ENCODE data around the gene GPR84. TPM values are rescaled to one million over a fixed set of nuclear protein-coding genes. Genes with fewer than 3 reads are reported as not detected.

Gene GPR84
- total RNA-seq, 1 donor from 2014 or later = not detected

- Mint-ChIP-seq H3K27me3 (no peaks in the 10 kb centered on the region), H3K4me3 (peak overlapping the region; percentile 51), H3K4me1 (ENCODE audit: unreplicated experiment) (peaks cover 56% of the 10 kb centered on the region), H3K27ac (peak overlapping the region; percentile 94), H3K36me3 (peaks cover 4% of the 10 kb centered on the region), H3K9me3 (no peaks in the 10 kb centered on the region)
- no peak for DNase-seq (ENCODE audit: extremely low spot score, unreplicated experiment)
- no peak for TF ChIP-seq CTCF (conservative IDR thresholded peaks at IDR 0.05)
These were observed 22.8 kb upstream of the GPR84 start for GRCh38 chr12:54387114-54387467.

GRCh38 chr12:54386403-54387113 lies 22.3 kb upstream of the GPR84 start:
- no peak for DNase-seq (ENCODE audit: extremely low spot score, unreplicated experiment)
- Mint-ChIP-seq H3K27me3 (no peaks in the 10 kb centered on the region), H3K9me3 (no peaks in the 10 kb centered on the region), H3K4me3 (peak overlapping the region; percentile 51), H3K27ac (peak overlapping the region; percentile 94), H3K36me3 (peaks cover 4% of the 10 kb centered on the region), H3K4me1 (ENCODE audit: unreplicated experiment) (peaks cover 53% of the 10 kb centered on the region)
- TF ChIP-seq CTCF (conservative IDR thresholded peaks at IDR 0.05) = no peak

GRCh38 chr12:54385251-54385914 lies 21.1 kb upstream of the GPR84 start:
- peaks cover 4% of the 10 kb centered on the region for H3K36me3 Mint-ChIP-seq
- peaks cover 54% of the 10 kb centered on the region for H3K4me1 Mint-ChIP-seq (ENCODE audit: unreplicated experiment)
- no peak overlapping the region for H3K4me3 Mint-ChIP-seq
- no peak for DNase-seq (ENCODE audit: extremely low spot score, unreplicated experiment)
- H3K27ac Mint-ChIP-seq = no peak overlapping the region
- no peaks in the 10 kb centered on the region for H3K9me3 Mint-ChIP-seq
- H3K27me3 Mint-ChIP-seq = no peaks in the 10 kb centered on the region
- no peak for TF ChIP-seq CTCF (conservative IDR thresholded peaks at IDR 0.05)

GRCh38 chr12:54384591-54385041 lies 20.3 kb upstream of the GPR84 start, which contains the start of gene ZNF385A:
TSS of gene ZNF385A (minus strand) at chr12:54384733. CDS start at chr12:54384514, 219 bp downstream.
- peak within 1 kb of the TSS; percentile 49 for H3K4me3 Mint-ChIP-seq
- no peak for TF ChIP-seq CTCF (conservative IDR thresholded peaks at IDR 0.05)
- peak within 1 kb of the TSS; percentile 35 for H3K27ac Mint-ChIP-seq
- H3K36me3 Mint-ChIP-seq = peaks cover 8% of the 10 kb centered on the region
- H3K27me3 Mint-ChIP-seq = no peaks in the 10 kb centered on the region
- H3K9me3 Mint-ChIP-seq = no peaks in the 10 kb centered on the region
- no peak for DNase-seq (ENCODE audit: extremely low spot score, unreplicated experiment)
- peaks cover 51% of the 10 kb centered on the region for H3K4me1 Mint-ChIP-seq (ENCODE audit: unreplicated experiment)

- Mint-ChIP-seq H3K36me3 (peaks cover 8% of the 10 kb centered on the region), H3K9me3 (no peaks in the 10 kb centered on the region), H3K4me3 (no peak overlapping the region), H3K4me1 (ENCODE audit: unreplicated experiment) (peaks cover 45% of the 10 kb centered on the region), H3K27ac (peak overlapping the region; percentile 66), H3K27me3 (no peaks in the 10 kb centered on the region)
- DNase-seq (ENCODE audit: extremely low spot score, unreplicated experiment) = no peak
- TF ChIP-seq CTCF (conservative IDR thresholded peaks at IDR 0.05) = no peak
These were observed 18.8 kb upstream of the GPR84 start for GRCh38 chr12:54383041-54383609.
